ENCODE data around the gene EFR3B.

- TF ChIP-seq CTCF (IDR thresholded peaks at IDR 0.05), result no peak
- TF ChIP-seq REST (IDR thresholded peaks at IDR 0.05), result no peak
- no peak for TF ChIP-seq RFX5 (IDR thresholded peaks at IDR 0.05)
- TF ChIP-seq RNF2 (IDR thresholded peaks at IDR 0.05; ENCODE audit: borderline replicate concordance, low read depth), result no peak
- TF ChIP-seq POLR2A (IDR thresholded peaks at IDR 0.05; ENCODE audit: low read length), result no peak
- TF ChIP-seq POLR2AphosphoS2 (conservative IDR thresholded peaks at IDR 0.05; ENCODE audit: low read length), result no peak
- TF ChIP-seq RAD21 (conservative IDR thresholded peaks at IDR 0.05 in 1 of 2, IDR thresholded peaks at IDR 0.05 in 1 of 2), result no peak
- no peak for TF ChIP-seq EHMT2 (IDR thresholded peaks at IDR 0.05; ENCODE audit: low read depth)
- TF ChIP-seq CBX8 (IDR thresholded peaks at IDR 0.05), result no peak
- TF ChIP-seq EP300 (IDR thresholded peaks at IDR 0.05), result no peak
- TF ChIP-seq RARB (CRISPR knock-in tag; IDR thresholded peaks at IDR 0.05), result no peak
These were observed 39.4 kb downstream of the EFR3B start for GRCh38 chr2:25081237-25081790.
